HCT116 (cell line): ENCODE results near the gene C11orf68. TPM values are rescaled to one million over a fixed set of nuclear protein-coding genes. Genes with fewer than 3 reads are reported as not detected.

Experiments used
- RAD21 ChIP-seq: IDR thresholded peaks from 2 replicates; pipeline ENCODE4 v1.6.1; 2012; ENCODE audit warnings: low read depth, mild to moderate bottlenecking
- YY1 ChIP-seq: IDR thresholded peaks from 2 replicates; pipeline ENCODE4 v1.6.1; 2011; ENCODE audit warnings: low read length, low read depth, moderate library complexity, mild to moderate bottlenecking; ENCODE audit not compliant: insufficient replicate concordance; ENCODE audit errors: extremely low read depth
- total RNA-seq: library from RNA; stranded (reverse); gene quantifications from one replicate; pipeline ENCODE4 v1.2.1, GENCODE V29; 2021; ENCODE audit not compliant: unreplicated experiment
- TF ChIP-seq, protein P1 (sequence below): IDR thresholded peaks from 2 replicates; pipeline ENCODE4 v1.6.1; 2012; ENCODE audit warnings: low read depth
- TF ChIP-seq, protein P2 (sequence below), 3 experiments: fragments of 200-600 bp in 1 of 3; sonication (generic) in 1 of 3; IDR thresholded peaks in 2 of 3; conservative IDR thresholded peaks in 1 of 3; 2 replicates each; pipeline ENCODE4 v1.5.1; 2012 to 2017; ENCODE audit warnings: low read depth in 2 of 3, low read length in 2 of 3, antibody characterized with exemption in 1 of 3, borderline replicate concordance in 1 of 3, control low read depth in 1 of 3, mild to moderate bottlenecking in 1 of 3, mixed read lengths in 1 of 3, mixed run types in 1 of 3, moderate library complexity in 1 of 3; ENCODE audit not compliant: insufficient read depth in 1 of 3
- TF ChIP-seq, protein P3 (sequence below): IDR thresholded peaks from 2 replicates; pipeline ENCODE4 v1.6.1; 2012

The C11orf68 gene
- total RNA-seq, 1 experiment from 2014 or later = 49.8 TPM

- TF ChIP-seq, protein P1, sequence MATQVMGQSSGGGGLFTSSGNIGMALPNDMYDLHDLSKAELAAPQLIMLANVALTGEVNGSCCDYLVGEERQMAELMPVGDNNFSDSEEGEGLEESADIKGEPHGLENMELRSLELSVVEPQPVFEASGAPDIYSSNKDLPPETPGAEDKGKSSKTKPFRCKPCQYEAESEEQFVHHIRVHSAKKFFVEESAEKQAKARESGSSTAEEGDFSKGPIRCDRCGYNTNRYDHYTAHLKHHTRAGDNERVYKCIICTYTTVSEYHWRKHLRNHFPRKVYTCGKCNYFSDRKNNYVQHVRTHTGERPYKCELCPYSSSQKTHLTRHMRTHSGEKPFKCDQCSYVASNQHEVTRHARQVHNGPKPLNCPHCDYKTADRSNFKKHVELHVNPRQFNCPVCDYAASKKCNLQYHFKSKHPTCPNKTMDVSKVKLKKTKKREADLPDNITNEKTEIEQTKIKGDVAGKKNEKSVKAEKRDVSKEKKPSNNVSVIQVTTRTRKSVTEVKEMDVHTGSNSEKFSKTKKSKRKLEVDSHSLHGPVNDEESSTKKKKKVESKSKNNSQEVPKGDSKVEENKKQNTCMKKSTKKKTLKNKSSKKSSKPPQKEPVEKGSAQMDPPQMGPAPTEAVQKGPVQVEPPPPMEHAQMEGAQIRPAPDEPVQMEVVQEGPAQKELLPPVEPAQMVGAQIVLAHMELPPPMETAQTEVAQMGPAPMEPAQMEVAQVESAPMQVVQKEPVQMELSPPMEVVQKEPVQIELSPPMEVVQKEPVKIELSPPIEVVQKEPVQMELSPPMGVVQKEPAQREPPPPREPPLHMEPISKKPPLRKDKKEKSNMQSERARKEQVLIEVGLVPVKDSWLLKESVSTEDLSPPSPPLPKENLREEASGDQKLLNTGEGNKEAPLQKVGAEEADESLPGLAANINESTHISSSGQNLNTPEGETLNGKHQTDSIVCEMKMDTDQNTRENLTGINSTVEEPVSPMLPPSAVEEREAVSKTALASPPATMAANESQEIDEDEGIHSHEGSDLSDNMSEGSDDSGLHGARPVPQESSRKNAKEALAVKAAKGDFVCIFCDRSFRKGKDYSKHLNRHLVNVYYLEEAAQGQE = no peak
- TF ChIP-seq YY1 (no peak), RAD21 (no peak)
- TF ChIP-seq, protein P2, sequence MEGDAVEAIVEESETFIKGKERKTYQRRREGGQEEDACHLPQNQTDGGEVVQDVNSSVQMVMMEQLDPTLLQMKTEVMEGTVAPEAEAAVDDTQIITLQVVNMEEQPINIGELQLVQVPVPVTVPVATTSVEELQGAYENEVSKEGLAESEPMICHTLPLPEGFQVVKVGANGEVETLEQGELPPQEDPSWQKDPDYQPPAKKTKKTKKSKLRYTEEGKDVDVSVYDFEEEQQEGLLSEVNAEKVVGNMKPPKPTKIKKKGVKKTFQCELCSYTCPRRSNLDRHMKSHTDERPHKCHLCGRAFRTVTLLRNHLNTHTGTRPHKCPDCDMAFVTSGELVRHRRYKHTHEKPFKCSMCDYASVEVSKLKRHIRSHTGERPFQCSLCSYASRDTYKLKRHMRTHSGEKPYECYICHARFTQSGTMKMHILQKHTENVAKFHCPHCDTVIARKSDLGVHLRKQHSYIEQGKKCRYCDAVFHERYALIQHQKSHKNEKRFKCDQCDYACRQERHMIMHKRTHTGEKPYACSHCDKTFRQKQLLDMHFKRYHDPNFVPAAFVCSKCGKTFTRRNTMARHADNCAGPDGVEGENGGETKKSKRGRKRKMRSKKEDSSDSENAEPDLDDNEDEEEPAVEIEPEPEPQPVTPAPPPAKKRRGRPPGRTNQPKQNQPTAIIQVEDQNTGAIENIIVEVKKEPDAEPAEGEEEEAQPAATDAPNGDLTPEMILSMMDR (IDR thresholded peaks at IDR 0.05 in 2 of 3, conservative IDR thresholded peaks at IDR 0.05 in 1 of 3; ENCODE audit: borderline replicate concordance in 1 of 3, insufficient read depth in 1 of 3, low read depth in 2 of 3, low read length in 2 of 3) = no peak
- TF ChIP-seq, protein P3, sequence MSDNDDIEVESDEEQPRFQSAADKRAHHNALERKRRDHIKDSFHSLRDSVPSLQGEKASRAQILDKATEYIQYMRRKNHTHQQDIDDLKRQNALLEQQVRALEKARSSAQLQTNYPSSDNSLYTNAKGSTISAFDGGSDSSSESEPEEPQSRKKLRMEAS = no peak
- TF ChIP-seq, all 23 proteins: peak for 0
Observed at GRCh38 chr11:65883058-65883761, 35.7 kb downstream of the C11orf68 start (continued).
